ENCODE data around the gene ATG14. TPM values are rescaled to one million over a fixed set of nuclear protein-coding genes. Genes with fewer than 3 reads are reported as not detected.
"Not testable (repeated sequence)": the region's sequence is repeated elsewhere in the genome, so short reads cannot be mapped to it uniquely, and the experiment has no call there.

The ATG14 gene, protein sequence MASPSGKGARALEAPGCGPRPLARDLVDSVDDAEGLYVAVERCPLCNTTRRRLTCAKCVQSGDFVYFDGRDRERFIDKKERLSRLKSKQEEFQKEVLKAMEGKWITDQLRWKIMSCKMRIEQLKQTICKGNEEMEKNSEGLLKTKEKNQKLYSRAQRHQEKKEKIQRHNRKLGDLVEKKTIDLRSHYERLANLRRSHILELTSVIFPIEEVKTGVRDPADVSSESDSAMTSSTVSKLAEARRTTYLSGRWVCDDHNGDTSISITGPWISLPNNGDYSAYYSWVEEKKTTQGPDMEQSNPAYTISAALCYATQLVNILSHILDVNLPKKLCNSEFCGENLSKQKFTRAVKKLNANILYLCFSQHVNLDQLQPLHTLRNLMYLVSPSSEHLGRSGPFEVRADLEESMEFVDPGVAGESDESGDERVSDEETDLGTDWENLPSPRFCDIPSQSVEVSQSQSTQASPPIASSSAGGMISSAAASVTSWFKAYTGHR
- 11.4 and 12.2 TPM in 2 replicates for total RNA-seq (ENCODE audit: low replicate concordance)
- long read RNA-seq, full-length matches to known transcripts, result 5 of 15 reads
- long read RNA-seq, partial matches to known transcripts, result 3 of 15 reads
- long read RNA-seq, other reads (novel, unspliced or antisense), result 7 of 15 reads

DNA sequence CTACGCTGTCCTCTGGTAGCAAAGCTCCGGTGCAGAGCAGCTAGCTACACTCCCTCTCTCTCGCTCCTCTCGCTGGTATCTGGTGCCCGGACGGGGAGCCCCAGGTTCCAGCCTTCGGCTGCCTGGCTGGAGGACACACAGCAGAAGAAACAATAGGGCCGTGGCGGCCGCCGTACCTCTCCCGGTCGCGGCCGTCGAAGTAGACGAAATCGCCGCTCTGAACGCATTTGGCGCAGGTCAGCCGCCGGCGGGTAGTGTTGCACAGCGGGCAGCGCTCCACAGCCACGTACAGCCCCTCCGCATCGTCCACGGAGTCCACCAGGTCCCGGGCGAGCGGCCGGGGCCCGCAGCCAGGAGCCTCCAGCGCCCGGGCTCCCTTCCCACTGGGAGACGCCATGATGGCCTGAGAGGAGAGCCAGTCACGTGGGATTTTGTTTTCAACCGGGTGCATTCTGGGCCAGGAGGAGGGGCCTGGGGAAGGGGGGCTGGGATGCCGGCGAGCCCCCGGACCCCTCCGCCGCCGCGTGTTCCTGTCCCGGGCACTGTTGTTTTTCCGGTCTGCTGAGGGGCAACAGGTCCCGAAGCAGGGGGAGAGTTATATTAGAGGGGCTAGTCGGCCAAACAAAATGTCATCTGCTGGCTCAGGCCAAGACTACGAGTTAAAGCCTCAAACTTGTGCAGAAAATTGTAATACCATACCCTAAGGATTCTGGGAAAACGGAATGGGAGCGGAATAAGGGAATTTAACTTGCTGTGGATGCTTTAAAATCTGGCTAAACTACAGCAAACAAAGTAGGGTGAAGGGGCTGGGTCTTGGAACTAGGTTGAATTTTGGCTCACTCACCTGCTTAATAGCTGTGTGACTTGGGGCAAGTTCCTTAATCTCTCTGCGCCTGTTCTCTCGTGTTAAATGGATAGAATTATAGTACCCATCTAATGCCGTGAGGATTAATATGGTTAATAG, at the start of gene ATG14:
ATG14 (minus strand) TSS at position 405 of the 964 bp plus-strand sequence; CDS start at position 397, 8 bp downstream.
- Mint-ChIP-seq H3K9me3 (no peaks in the 10 kb centered on the region), H3K4me3 (peak within 1 kb of the TSS; percentile 92)
- TF ChIP-seq, protein P1, sequence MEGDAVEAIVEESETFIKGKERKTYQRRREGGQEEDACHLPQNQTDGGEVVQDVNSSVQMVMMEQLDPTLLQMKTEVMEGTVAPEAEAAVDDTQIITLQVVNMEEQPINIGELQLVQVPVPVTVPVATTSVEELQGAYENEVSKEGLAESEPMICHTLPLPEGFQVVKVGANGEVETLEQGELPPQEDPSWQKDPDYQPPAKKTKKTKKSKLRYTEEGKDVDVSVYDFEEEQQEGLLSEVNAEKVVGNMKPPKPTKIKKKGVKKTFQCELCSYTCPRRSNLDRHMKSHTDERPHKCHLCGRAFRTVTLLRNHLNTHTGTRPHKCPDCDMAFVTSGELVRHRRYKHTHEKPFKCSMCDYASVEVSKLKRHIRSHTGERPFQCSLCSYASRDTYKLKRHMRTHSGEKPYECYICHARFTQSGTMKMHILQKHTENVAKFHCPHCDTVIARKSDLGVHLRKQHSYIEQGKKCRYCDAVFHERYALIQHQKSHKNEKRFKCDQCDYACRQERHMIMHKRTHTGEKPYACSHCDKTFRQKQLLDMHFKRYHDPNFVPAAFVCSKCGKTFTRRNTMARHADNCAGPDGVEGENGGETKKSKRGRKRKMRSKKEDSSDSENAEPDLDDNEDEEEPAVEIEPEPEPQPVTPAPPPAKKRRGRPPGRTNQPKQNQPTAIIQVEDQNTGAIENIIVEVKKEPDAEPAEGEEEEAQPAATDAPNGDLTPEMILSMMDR (conservative IDR thresholded peaks at IDR 0.05), result no peak

DNA sequence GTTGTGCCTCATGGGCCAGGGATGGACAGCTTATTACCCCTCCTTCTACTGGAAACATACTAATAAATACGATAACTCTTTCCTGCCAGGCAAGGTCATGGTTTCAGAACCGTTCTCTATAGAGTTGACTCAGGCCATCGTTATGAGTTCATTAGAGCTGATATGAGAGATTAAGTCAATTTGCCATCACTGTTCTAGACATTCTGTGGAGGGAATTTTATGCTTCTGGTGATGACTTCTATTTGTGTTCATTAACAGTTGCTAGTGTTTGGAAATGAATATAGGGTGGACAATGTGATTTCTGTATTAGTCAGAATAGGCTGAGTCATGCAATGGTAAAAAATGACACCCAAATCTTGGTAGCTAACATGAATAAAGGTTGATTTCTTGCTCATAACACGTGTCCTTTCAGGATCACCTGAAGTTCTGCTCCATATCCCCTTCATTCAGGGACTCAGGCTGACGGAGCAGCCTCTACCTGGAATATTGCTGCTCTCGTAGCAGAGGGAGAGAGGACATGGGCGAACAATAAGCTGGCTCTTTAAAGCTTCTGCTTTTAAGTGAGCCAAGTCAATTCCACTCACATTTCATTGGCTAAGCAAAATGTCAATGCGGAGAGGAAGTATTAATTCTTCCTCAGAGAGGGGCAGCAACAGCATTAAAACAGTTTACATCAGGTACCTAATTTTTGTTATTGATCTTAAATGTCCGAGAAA, 47.3 kb upstream of the ATG14 start:
- DNase-seq (ENCODE audit: extremely low spot score, unreplicated experiment), result no peak
- no peak overlapping the region for H3K27ac Mint-ChIP-seq
- H3K4me1 Mint-ChIP-seq (ENCODE audit: unreplicated experiment), result peaks cover 10% of the 10 kb centered on the region
- TF ChIP-seq, protein P1 (conservative IDR thresholded peaks at IDR 0.05), result no peak
- no peak overlapping the region for H3K4me3 Mint-ChIP-seq
- peaks cover 6% of the 10 kb centered on the region for H3K27me3 Mint-ChIP-seq
- H3K36me3 Mint-ChIP-seq, result no peaks in the 10 kb centered on the region
- H3K9me3 Mint-ChIP-seq, result no peaks in the 10 kb centered on the region

More for the DNA sequence above, at the start of gene ATG14:
- DNase-seq (ENCODE audit: extremely low spot score, unreplicated experiment), result peak; percentile 88
- peaks cover 23% of the 10 kb centered on the region for H3K4me1 Mint-ChIP-seq (ENCODE audit: unreplicated experiment)
- H3K36me3 Mint-ChIP-seq, result no peaks in the 10 kb centered on the region
- peak within 1 kb of the TSS; percentile 95 for H3K27ac Mint-ChIP-seq
- peaks cover 13% of the 10 kb centered on the region for H3K27me3 Mint-ChIP-seq

DNA sequence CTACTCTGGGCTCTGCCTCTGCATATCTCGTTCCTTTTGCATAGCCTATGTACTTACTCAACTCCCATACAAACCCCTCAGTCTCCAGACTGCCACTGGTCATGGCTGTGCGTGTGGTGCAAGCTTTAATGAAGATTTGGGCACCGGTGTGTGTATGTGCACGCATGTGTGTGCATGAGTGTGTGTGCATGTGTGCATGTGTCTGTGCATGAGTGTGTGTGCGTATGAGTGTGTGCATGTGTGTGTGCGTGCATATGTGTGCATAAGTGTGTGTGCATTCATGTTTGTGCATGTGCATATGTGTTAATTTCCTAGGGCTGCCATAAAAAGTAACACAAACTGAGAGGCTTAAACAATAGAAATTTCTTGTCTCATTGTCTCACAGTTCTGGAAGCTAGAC, 45.9 kb upstream of the ATG14 start:
- H3K27me3 Mint-ChIP-seq, result peaks cover 7% of the 10 kb centered on the region
- H3K4me1 Mint-ChIP-seq (ENCODE audit: unreplicated experiment), result peaks cover 11% of the 10 kb centered on the region
- TF ChIP-seq, protein P1 (conservative IDR thresholded peaks at IDR 0.05), result no peak
- no peaks in the 10 kb centered on the region for H3K36me3 Mint-ChIP-seq
- DNase-seq (ENCODE audit: extremely low spot score, unreplicated experiment), result no peak
- no peak overlapping the region for H3K27ac Mint-ChIP-seq
- no peaks in the 10 kb centered on the region for H3K9me3 Mint-ChIP-seq
- no peak overlapping the region for H3K4me3 Mint-ChIP-seq

DNA sequence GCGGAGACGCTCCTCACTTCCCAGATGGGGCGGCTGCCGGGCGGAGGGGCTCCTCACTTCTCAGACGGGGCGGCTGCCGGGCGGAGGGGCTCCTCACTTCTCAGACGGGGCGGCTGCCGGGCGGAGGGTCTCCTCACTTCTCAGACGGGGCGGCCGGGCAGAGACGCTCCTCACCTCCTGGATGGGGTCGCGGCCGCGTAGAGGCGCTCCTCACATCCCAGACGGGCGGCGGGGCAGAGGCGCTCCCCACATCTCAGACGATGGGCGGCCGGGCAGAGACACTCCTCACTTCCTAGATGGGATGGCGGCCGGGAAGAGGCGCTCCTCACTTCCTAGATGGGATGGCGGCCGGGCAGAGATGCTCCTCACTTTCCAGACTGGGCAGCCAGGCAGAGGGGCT, 44.8 kb upstream of the ATG14 start:
- not testable (repeated sequence) for DNase-seq (ENCODE audit: extremely low spot score, unreplicated experiment); H3K27ac Mint-ChIP-seq; H3K36me3 Mint-ChIP-seq; H3K4me3 Mint-ChIP-seq; H3K9me3 Mint-ChIP-seq; H3K27me3 Mint-ChIP-seq
- H3K4me1 Mint-ChIP-seq (ENCODE audit: unreplicated experiment), result peaks cover 11% of the 10 kb centered on the region

DNA sequence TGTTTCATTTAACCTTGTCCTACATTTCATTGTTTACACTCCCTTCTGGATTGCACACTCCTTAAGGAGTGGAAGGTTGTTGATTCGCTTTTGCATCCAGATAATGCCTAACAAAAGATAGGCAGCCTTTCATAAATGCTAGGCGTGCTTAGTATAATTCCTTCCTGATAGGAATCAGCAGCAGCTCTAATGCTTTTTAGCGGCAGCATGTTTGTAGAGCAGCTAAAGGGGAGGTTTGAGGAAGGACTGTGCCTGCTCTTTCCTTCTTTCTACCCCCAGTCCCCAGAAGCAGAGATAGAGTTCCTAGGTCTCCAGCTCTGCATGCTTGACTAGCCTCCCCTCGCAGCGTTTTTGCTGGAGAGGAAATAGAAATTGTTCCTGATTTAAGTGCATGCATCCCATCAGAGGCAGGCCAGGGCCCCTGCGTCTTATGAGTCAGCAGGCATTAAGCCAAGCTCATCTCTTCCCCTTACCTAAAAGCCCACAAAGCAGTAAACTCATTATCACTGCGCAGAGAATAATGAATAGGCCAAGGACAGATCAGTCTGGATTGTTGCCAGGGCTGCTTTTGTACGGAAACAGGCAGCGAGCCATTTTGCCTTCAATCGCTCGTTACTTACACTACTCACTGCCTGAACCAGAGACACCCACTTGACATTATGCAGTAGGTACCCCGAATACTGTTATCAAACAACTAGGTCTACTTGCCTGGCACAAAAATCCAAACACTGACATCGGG, 42.8 kb upstream of the ATG14 start:
- TF ChIP-seq, protein P1 (conservative IDR thresholded peaks at IDR 0.05), result no peak
- Mint-ChIP-seq H3K36me3 (no peaks in the 10 kb centered on the region), H3K4me3 (no peak overlapping the region), H3K27me3 (peaks cover 2% of the 10 kb centered on the region), H3K27ac (peak overlapping the region; percentile 61), H3K4me1 (ENCODE audit: unreplicated experiment) (peaks cover 11% of the 10 kb centered on the region), H3K9me3 (no peaks in the 10 kb centered on the region)
- no peak for DNase-seq (ENCODE audit: extremely low spot score, unreplicated experiment)
